Keratinocyte (primary cell): ENCODE data around the gene GOLT1A.

Experiments
- CTCF ChIP-seq, 3 experiments: IDR thresholded peaks in 1 of 3; conservative IDR thresholded peaks in 1 of 3; optimal IDR thresholded peaks in 1 of 3; 2 replicates in 2 of 3; 3 replicates in 1 of 3; pipeline versions ENCODE3 to v1.5.1; 2011; ENCODE audit warnings: low read length in 3 of 3, mild to moderate bottlenecking in 3 of 3, moderate library complexity in 2 of 3, control low read depth in 1 of 3, inconsistent platforms in 1 of 3; ENCODE audit not compliant: insufficient read depth in 2 of 3; ENCODE audit errors: extremely low read depth in 1 of 3
- EZH2 ChIP-seq: IDR thresholded peaks from one replicate; pipeline ENCODE4 v1.6.1; 2012; ENCODE audit warnings: inconsistent platforms, mild to moderate bottlenecking, low read length, moderate library complexity

- TF ChIP-seq CTCF (optimal IDR thresholded peaks at IDR 0.05 in 1 of 3, IDR thresholded peaks at IDR 0.05 in 1 of 3, conservative IDR thresholded peaks at IDR 0.05 in 1 of 3; ENCODE audit: extremely low read depth in 1 of 3, insufficient read depth in 2 of 3, low read length in 3 of 3) = no peak
- TF ChIP-seq EZH2 = no peak
These were observed 38.8 kb downstream of the GOLT1A start for GRCh38 chr1:204174958-204175357.
